Forelimb muscle (tissue), 1 donor: ENCODE data around the gene SC5D. TPM values are rescaled to one million over a fixed set of nuclear protein-coding genes. Genes with fewer than 3 reads are reported as not detected.

Experiments used
- DNase-seq: peaks from one replicate; pipeline ENCODE4 v3.0.0-alpha.2; 2013; ENCODE audit warnings: low read depth
- polyA plus RNA-seq: library from polyadenylated mRNA; unstranded; fragments of 120-200 nt; gene quantifications from one replicate; pipeline ENCODE4 v1.2.1, GENCODE V29; 2013; ENCODE audit not compliant: insufficient read length

The SC5D gene
- polyA plus RNA-seq = 26.2 TPM

- DNase-seq = peak; percentile 85
These were observed at the start of gene SC5D for GRCh38 chr11:121292495-121293287. TSS of gene SC5D (plus strand) at chr11:121292771. CDS start at chr11:121303376, 10,605 bp downstream.

- DNase-seq = no peak
These were observed 47.7 kb upstream of the SC5D start for GRCh38 chr11:121244884-121245283.

- DNase-seq = no peak
These were observed 46.4 kb upstream of the SC5D start for GRCh38 chr11:121246021-121246768.

- no peak for DNase-seq
These were observed 45.9 kb upstream of the SC5D start for GRCh38 chr11:121246769-121247035.

- no peak for DNase-seq
These were observed 44.1 kb upstream of the SC5D start for GRCh38 chr11:121248496-121248895.

GRCh38 chr11:121249039-121249663 is 43.4 kb upstream of the SC5D start:
- DNase-seq = no peak

GRCh38 chr11:121250843-121251242 is 41.7 kb upstream of the SC5D start:
- DNase-seq = no peak

GRCh38 chr11:121253951-121254350 is 38.6 kb upstream of the SC5D start:
- DNase-seq = no peak

- DNase-seq = no peak
These were observed 37.8 kb upstream of the SC5D start for GRCh38 chr11:121254756-121255155.

GRCh38 chr11:121255473-121256125 is 37.0 kb upstream of the SC5D start:
- no peak for DNase-seq

- no peak for DNase-seq
These were observed 35.3 kb upstream of the SC5D start for GRCh38 chr11:121257289-121257688.

GRCh38 chr11:121257976-121258375 is 34.6 kb upstream of the SC5D start:
- no peak for DNase-seq

GRCh38 chr11:121265586-121265985 is 27.0 kb upstream of the SC5D start:
- DNase-seq = no peak

GRCh38 chr11:121268581-121268980 is 24.0 kb upstream of the SC5D start:
- no peak for DNase-seq

- DNase-seq = no peak
These were observed 22.4 kb upstream of the SC5D start for GRCh38 chr11:121270001-121270678.

GRCh38 chr11:121274332-121274991 is 18.1 kb upstream of the SC5D start:
- no peak for DNase-seq

- no peak for DNase-seq
These were observed 10.9 kb upstream of the SC5D start for GRCh38 chr11:121281698-121282097.

GRCh38 chr11:121282386-121282785 is 10.2 kb upstream of the SC5D start:
- DNase-seq = no peak

GRCh38 chr11:121282886-121283502 is 9.6 kb upstream of the SC5D start:
- DNase-seq = no peak

- no peak for DNase-seq
These were observed 1.3 kb upstream of the SC5D start for GRCh38 chr11:121291319-121291718.
